Activated T-helper 1 cell treated with Interleukin-2 at 50 U/mL for 16 hours (primary cell): ENCODE data around the gene SDR42E1.

Experiments
- DNase-seq: peaks from one replicate; pipeline ENCODE4 v3.0.0-alpha.2; 2020; ENCODE audit warnings: low read depth

The SDR42E1 gene

GRCh38 chr16:81939164-81940056 is 71.9 kb downstream of the SDR42E1 start:
- no peak for DNase-seq
